Neutrophil (primary cell): Measurements from ENCODE around the gene ST7.
"Not testable (repeated sequence)": the region's sequence is repeated elsewhere in the genome, so short reads cannot be mapped to it uniquely, and the experiment has no call there.

Experiments used
- H3K27ac ChIP-seq: fragments of 200-600 bp; sonication (generic); 2 replicates; pipeline ENCODE4 v1.5.1; 2016; ENCODE audit warnings: mild to moderate bottlenecking, moderate library complexity
- H3K27me3 ChIP-seq: fragments of 200-600 bp; sonication (generic); 2 replicates; pipeline ENCODE4 v1.6.0; 2016; ENCODE audit warnings: mild to moderate bottlenecking
- H3K36me3 ChIP-seq: fragments of 200-600 bp; sonication (generic); 2 replicates; pipeline ENCODE4 v1.5.1; 2017
- H3K4me1 ChIP-seq, 2 experiments: fragments of 200-600 bp in 1 of 2; sonication (generic) in 1 of 2; 1 replicate in 1 of 2; 2 replicates in 1 of 2; pipeline versions ENCODE4 v1.5.1 to v1.6.1; 2013 to 2016; ENCODE audit warnings: low read depth in 1 of 2, low read length in 1 of 2, mild to moderate bottlenecking in 1 of 2, moderate library complexity in 1 of 2; ENCODE audit not compliant: control insufficient read depth in 1 of 2, insufficient read depth in 1 of 2
- H3K4me3 ChIP-seq, 2 experiments: fragments of 200-600 bp in 1 of 2; sonication (generic) in 1 of 2; 1 replicate in 1 of 2; 2 replicates in 1 of 2; pipeline ENCODE4 v1.5.1; 2013 to 2016; ENCODE audit warnings: low read depth in 1 of 2, low read length in 1 of 2, mild to moderate bottlenecking in 1 of 2, moderate library complexity in 1 of 2
- H3K9me3 ChIP-seq: fragments of 200-600 bp; sonication (generic); 2 replicates; pipeline ENCODE4 v1.5.1; 2016
- CTCF ChIP-seq: fragments of 200-600 bp; sonication (generic); IDR thresholded peaks from 2 replicates; pipeline ENCODE4 v1.5.1; 2016; ENCODE audit warnings: antibody characterized with exemption

Gene ST7

GRCh38 chr7:117119192-117119924, 166.1 kb downstream of the ST7 start:
- peak; percentile 28 for TF ChIP-seq CTCF
- Histone ChIP-seq H3K4me1 (peaks cover 0 to 3% of the 10 kb centered on the region in 2 experiments), H3K27ac (no peak overlapping the region), H3K36me3 (no peaks in the 10 kb centered on the region), H3K4me3 (no peak overlapping the region), H3K9me3 (no peaks in the 10 kb centered on the region), H3K27me3 (no peaks in the 10 kb centered on the region)

- not testable (repeated sequence) for H3K9me3 ChIP-seq
These were observed 167.0 kb downstream of the ST7 start for GRCh38 chr7:117120321-117120720.

GRCh38 chr7:117122036-117122435, 168.7 kb downstream of the ST7 start:
- H3K27ac ChIP-seq, H3K36me3 ChIP-seq, H3K9me3 ChIP-seq, H3K27me3 ChIP-seq, H3K4me1 ChIP-seq, H3K4me3 ChIP-seq: not testable (repeated sequence)

More at GRCh38 chr7:117120321-117120720, 167.0 kb downstream of the ST7 start:
- H3K27me3 ChIP-seq, H3K36me3 ChIP-seq, H3K27ac ChIP-seq, H3K4me3 ChIP-seq, H3K4me1 ChIP-seq: not testable (repeated sequence)

- Histone ChIP-seq H3K36me3 (no peaks in the 10 kb centered on the region), H3K9me3 (no peaks in the 10 kb centered on the region), H3K4me1 (peaks cover 0 to 3% of the 10 kb centered on the region in 2 experiments), H3K27ac (no peak overlapping the region), H3K27me3 (no peaks in the 10 kb centered on the region), H3K4me3 (no peak overlapping the region)
- no peak for TF ChIP-seq CTCF
These were observed 169.2 kb downstream of the ST7 start for GRCh38 chr7:117122536-117122935.

- peaks cover 0 to 3% of the 10 kb centered on the region in 2 experiments for H3K4me1 ChIP-seq
- no peaks in the 10 kb centered on the region for H3K36me3 ChIP-seq
- no peaks in the 10 kb centered on the region for H3K27me3 ChIP-seq
- H3K4me3 ChIP-seq, result no peak overlapping the region
- no peak overlapping the region for H3K27ac ChIP-seq
- no peak for TF ChIP-seq CTCF
- H3K9me3 ChIP-seq, result no peaks in the 10 kb centered on the region
These were observed 170.1 kb downstream of the ST7 start for GRCh38 chr7:117123311-117123926.

GRCh38 chr7:117124591-117125220, 171.4 kb downstream of the ST7 start:
- no peak for TF ChIP-seq CTCF
- Histone ChIP-seq H3K36me3 (no peaks in the 10 kb centered on the region), H3K4me3 (no peak overlapping the region), H3K27ac (no peak overlapping the region), H3K27me3 (no peaks in the 10 kb centered on the region), H3K4me1 (no peaks in the 10 kb centered on the region), H3K9me3 (no peaks in the 10 kb centered on the region)
